ENCODE data around the gene CHMP2B. TPM values are rescaled to one million over a fixed set of nuclear protein-coding genes. Genes with fewer than 3 reads are reported as not detected.
A peak's percentile ranks its signal among the peaks of the same experiment; 100 is the strongest.

Gene CHMP2B
- total and polyA plus RNA-seq, 2 of the 4 experiments (the other 2 are of a cell fraction): 6.8 to 14.0 TPM

GRCh38 chr3:87219611-87220010, 7.5 kb upstream of the CHMP2B start:
- Histone ChIP-seq H3K23ac (ENCODE audit: low read depth, low read length) (no peak overlapping the region), H4K20me1 (ENCODE audit: insufficient read depth, low read length) (no peaks in the 10 kb centered on the region), H3K9me3 (ENCODE audit: control insufficient read depth, insufficient read depth, low read length) (no peaks in the 10 kb centered on the region), H3K4me3 (ENCODE audit: insufficient read depth, low read depth, low read length) (no peak overlapping the region), H2BK5ac (ENCODE audit: low read depth, low read length, poor library complexity, severe bottlenecking) (no peak overlapping the region), H3K79me1 (ENCODE audit: low read depth in 1 of 2, low read length in 2 of 2) (no peaks in the 10 kb centered on the region), H3K9ac (ENCODE audit: low read depth, low read length) (no peak overlapping the region), H3K9me1 (ENCODE audit: insufficient read depth, low read length) (no peaks in the 10 kb centered on the region), H2BK15ac (ENCODE audit: low read depth, low read length) (no peak overlapping the region), H2BK120ac (ENCODE audit: low read depth, low read length) (no peak overlapping the region), H3K4me1 (ENCODE audit: control insufficient read depth, insufficient read depth, low read length) (no peaks in the 10 kb centered on the region), H3K14ac (replicated peaks; ENCODE audit: low read depth, low read length) (no peak overlapping the region), H3K4ac (ENCODE audit: low read depth, low read length) (no peak overlapping the region), H3K56ac (ENCODE audit: extremely low read depth, insufficient read depth, low read length) (no peak overlapping the region), H4K5ac (ENCODE audit: low read depth, low read length) (no peak overlapping the region), H3K36me3 (ENCODE audit: control insufficient read depth, insufficient read depth, low read length) (no peaks in the 10 kb centered on the region), H3K27ac (ENCODE audit: insufficient read depth, low read length) (no peak overlapping the region), H3K4me2 (ENCODE audit: low read depth, low read length) (no peak overlapping the region), H2AK5ac (ENCODE audit: low read depth, low read length) (no peak overlapping the region), H2BK20ac (ENCODE audit: low read depth, low read length) (no peak overlapping the region), H2AFZ (replicated peaks; ENCODE audit: low read length, poor library complexity) (no peak overlapping the region), H3K18ac (ENCODE audit: low read depth, low read length) (no peak overlapping the region), H3K27me3 (ENCODE audit: control insufficient read depth, insufficient read depth, low read length) (peaks cover 4% of the 10 kb centered on the region), H2AK9ac (replicated peaks; ENCODE audit: low read depth, low read length, poor library complexity) (no peak overlapping the region), H4K8ac (ENCODE audit: low read depth in 2 of 2, low read length in 2 of 2) (no peak overlapping the region), H4K91ac (ENCODE audit: insufficient read depth, low read depth, low read length) (no peak overlapping the region)
- TF ChIP-seq, protein P1, sequence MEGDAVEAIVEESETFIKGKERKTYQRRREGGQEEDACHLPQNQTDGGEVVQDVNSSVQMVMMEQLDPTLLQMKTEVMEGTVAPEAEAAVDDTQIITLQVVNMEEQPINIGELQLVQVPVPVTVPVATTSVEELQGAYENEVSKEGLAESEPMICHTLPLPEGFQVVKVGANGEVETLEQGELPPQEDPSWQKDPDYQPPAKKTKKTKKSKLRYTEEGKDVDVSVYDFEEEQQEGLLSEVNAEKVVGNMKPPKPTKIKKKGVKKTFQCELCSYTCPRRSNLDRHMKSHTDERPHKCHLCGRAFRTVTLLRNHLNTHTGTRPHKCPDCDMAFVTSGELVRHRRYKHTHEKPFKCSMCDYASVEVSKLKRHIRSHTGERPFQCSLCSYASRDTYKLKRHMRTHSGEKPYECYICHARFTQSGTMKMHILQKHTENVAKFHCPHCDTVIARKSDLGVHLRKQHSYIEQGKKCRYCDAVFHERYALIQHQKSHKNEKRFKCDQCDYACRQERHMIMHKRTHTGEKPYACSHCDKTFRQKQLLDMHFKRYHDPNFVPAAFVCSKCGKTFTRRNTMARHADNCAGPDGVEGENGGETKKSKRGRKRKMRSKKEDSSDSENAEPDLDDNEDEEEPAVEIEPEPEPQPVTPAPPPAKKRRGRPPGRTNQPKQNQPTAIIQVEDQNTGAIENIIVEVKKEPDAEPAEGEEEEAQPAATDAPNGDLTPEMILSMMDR (conservative IDR thresholded peaks at IDR 0.05; ENCODE audit: low read depth, low read length): no peak
- no peak for TF ChIP-seq MXI1 (IDR thresholded peaks at IDR 0.05; ENCODE audit: borderline replicate concordance, low read depth, low read length)
- no peak for TF ChIP-seq RFX5 (IDR thresholded peaks at IDR 0.05; ENCODE audit: low read depth, low read length)
- TF ChIP-seq SMC3 (IDR thresholded peaks at IDR 0.05; ENCODE audit: low read depth, low read length): no peak
- no peak for TF ChIP-seq FOS (IDR thresholded peaks at IDR 0.05; ENCODE audit: low read depth, low read length)
- no peak for TF ChIP-seq RAD21 (IDR thresholded peaks at IDR 0.05; ENCODE audit: low read length)
- no peak for TF ChIP-seq CEBPB (IDR thresholded peaks at IDR 0.05; ENCODE audit: low read depth, low read length)
- no peak for TF ChIP-seq NFE2L2 (IDR thresholded peaks at IDR 0.05; ENCODE audit: low read depth, low read length)
- ATAC-seq (ENCODE audit: low read depth) (no peak), DNase-seq (peak; percentile 16)
- in situ Hi-C loops (cut with MboI; ENCODE audit: low sequenced_read_pairs): no loop called here
- intact Hi-C loops (cut with micrococcal nuclease): no loop called here
- BruUV-seq (replicated peaks): no TSS peak
- 86% methylated on average over 1 of the region's 2 CpGs; no CpG with 5 or more reads in 1 of the 2 experiments for WGBS, 2 experiments (ENCODE audit: extremely low coverage in 2 of 2, insufficient read length in 1 of 2)
- dilution Hi-C loops (cut with HindIII; ENCODE audit: low sequenced_read_pairs, unreplicated experiment): no loop called here
- POLR2A ChIA-PET (ENCODE audit: unreplicated experiment): no interaction called here
- CTCF ChIA-PET: no interaction called here
